GM18502 (cell line): ENCODE measurements around the gene COP1.

Experiments
- ATAC-seq: cut with Tn5 transposase; IDR thresholded peaks from one replicate; pipeline ENCODE4 v1.9.1; 2021; ENCODE audit warnings: mild to moderate bottlenecking; ENCODE audit not compliant: unreplicated experiment, poor library complexity

Gene COP1

DNA sequence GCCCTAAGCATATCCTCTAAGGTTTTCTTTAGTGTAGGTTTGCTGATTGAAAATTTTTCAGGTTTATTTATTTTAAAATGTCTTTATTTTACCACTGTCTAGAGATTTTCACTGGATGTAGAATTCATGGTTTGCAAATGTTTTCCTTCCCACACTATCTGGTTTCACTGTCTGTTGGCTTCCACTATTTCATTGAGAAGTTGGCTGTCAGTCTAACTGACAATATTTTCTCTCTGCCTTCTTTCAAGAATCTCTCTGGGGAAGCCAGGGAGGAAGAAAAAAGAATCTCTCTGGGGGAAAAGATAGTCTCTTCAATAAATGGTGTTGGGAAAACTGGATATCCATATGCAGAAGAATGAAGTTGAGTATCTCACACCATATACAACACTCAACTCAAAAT, 226.0 kb downstream of the COP1 start:
- no peak for ATAC-seq

DNA sequence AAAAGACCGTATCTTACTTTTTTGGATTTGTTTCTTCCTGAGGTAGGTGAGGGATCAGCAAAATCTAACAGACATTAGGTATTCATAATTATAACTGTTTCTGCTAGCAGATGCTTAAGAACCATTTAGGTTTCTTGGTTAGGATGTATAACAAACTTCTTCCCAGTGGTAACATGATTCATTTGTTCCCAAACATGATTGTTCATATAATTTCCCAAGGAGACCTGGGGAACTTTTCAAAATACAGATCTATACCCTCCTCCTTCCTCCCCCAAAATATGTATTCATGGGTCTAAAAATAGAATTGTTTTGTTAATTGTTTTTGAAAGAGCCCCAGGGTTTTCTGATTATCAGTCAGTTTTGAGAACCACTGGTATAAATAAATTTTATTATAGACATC, 228.2 kb downstream of the COP1 start:
- no peak for ATAC-seq

- ATAC-seq = no peak
These were observed 228.6 kb downstream of the COP1 start for GRCh38 chr1:175978476-175978875.

GRCh38 chr1:175976865-175977642, 230.0 kb downstream of the COP1 start:
- no peak for ATAC-seq

DNA sequence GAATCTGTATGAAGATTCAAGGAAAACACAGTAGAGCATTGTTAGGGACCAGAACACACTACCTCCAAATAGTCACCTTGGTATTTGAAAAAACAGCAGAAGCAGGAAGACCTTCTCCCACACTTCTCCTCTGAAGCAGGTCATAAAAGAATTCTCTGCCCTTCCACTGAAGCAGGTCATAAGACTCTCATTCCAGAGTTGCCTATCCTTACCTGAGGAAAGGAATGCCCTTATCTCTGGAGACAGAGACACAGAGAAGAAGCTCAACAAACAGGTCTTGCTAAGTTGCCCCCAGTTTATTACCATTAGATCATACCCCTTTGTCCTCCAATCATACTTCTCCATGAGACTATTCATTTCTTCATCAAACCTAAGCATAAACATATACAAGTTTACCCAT, 237.9 kb downstream of the COP1 start:
- ATAC-seq = no peak

- ATAC-seq = no peak
These were observed 238.5 kb downstream of the COP1 start for GRCh38 chr1:175968486-175969172.

- no peak for ATAC-seq
These were observed 243.3 kb downstream of the COP1 start for GRCh38 chr1:175963740-175964139.

- no peak for ATAC-seq
These were observed 246.9 kb downstream of the COP1 start for GRCh38 chr1:175960169-175960568.

DNA sequence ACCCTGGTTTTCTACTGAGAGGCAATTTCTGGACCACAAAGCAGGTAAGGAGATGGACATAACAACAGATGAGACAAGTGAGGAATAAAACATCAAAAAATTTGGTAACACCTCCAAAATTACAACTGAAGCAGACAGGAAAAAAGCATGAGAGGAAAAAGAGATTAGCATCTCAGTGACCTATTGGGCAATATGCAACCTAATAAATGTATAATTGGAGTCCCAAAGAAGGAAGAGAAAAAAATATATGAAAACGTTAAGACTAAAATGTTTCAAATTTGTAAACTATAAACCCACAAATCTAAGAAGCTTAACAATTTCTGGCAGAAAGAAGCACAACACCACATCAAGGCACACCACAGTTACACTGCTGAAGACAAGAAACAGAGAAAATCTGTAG, 255.5 kb downstream of the COP1 start:
- no peak for ATAC-seq

DNA sequence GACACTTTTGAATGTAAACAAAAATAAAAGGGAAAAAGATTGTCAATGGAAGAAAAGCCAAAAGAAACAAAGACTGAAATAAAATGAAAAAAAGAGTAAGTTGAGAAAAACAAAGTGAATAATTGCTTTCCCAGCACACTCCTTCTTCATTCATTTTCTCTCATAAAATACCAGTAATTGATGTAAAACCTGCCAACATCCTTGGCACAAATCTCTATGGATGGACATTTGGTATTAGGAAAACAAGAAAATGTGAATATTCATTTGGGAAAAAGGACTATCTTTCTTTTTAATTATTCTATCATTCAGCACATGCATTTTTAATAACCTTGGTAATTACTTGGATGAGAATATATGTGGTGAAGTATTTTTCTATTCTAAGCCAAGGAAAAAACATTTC, 259.3 kb downstream of the COP1 start:
- ATAC-seq = no peak

DNA sequence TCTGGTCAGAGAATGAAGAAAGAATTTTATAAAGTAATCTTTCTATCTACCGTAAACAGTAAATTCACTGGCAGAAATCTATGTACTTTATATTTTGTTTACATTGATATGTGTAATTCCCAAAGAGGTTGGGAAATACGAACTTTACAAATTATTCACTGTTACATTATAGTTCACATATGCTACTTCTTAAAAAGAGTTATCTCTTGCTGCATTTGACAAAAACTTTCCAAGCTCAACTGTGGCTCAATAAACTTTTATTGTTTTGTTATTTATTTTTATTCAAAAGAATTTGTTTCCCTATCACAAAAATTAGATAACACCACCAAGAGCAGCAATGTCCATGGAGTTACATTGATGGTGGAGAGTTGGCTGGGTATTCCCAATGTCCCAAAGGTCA, 262.5 kb downstream of the COP1 start:
- no peak for ATAC-seq

GRCh38 chr1:175941164-175941563, 265.9 kb downstream of the COP1 start:
- no peak for ATAC-seq

- no peak for ATAC-seq
These were observed 270.4 kb downstream of the COP1 start for GRCh38 chr1:175936736-175937135.

DNA sequence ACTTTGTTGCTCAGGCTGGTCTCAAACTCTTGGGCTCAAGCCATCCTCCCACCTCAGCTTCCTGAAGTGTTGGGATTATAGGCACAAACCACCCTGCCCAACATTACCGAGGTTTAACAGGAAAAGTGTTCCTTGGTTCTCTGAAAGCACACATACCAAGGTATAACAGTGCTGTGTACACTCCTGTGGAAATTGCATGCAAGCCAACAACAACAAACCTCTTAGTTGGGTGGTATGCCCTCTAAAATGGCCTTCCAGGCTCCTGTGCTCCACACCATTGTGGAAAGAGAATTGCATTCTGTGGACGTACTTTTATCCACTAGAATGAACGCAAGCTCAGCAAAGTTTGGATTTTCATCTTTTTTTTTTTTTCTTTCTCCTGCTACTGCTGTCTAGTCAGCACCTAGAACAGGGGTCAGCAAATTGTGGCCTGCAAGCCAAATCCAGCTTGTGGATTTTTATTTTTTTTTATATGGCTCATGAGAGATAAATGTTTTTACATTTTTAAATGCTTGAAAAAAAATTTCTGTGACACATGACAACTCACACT, 271.4 kb downstream of the COP1 start:
- no peak for ATAC-seq

- no peak for ATAC-seq
These were observed 271.9 kb downstream of the COP1 start for GRCh38 chr1:175935166-175935565.

- ATAC-seq = no peak
These were observed 273.3 kb downstream of the COP1 start for GRCh38 chr1:175933801-175934200.

DNA sequence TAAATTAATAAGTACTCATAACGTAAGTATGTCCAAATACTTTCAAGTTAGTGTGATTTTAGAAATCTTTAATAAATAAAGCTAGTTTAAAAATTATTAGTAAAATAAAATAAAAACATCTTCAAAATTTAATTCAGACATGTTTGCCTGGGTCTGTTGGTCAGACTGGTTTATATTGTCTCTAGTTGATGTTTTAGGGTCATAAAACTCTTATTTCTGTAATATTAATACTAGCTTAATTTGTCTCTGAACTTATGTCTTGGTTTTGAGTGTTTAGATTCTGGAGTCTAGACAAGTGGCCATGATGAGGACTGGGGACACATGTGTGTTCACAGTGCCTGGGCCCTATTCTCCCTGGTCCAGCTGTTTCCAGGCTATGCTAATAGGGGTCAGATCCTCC, 279.1 kb downstream of the COP1 start:
- ATAC-seq = no peak

DNA sequence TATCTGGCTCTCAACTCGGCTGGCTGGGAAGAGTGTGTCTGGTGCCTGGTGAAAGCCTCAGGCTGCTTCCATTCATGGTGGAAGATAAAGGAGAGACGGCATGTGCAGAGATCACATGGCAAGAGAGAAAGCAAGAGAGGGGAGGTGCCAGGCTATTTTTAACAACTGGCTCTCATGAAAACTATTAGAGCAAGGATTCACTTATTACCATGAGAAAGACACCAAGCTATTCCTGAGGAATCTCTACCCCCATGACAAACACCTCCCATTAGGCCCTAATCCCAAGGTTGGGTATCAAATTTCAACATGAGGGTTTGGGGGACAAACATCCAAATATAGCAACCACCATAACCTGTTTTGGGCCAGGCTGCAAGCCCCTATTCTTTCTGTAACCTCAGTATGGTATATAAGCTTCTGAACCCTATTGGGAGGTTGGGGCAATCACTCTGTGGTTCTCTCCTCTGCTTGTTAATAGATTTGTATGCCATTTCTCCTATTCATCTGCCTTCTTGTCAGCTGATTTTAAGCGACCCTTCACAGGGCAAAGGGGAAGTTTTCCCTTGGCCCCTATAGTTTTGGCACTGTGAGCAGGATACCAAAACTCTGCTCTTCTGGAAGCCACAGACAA, 284.7 kb downstream of the COP1 start:
- ATAC-seq = no peak

DNA sequence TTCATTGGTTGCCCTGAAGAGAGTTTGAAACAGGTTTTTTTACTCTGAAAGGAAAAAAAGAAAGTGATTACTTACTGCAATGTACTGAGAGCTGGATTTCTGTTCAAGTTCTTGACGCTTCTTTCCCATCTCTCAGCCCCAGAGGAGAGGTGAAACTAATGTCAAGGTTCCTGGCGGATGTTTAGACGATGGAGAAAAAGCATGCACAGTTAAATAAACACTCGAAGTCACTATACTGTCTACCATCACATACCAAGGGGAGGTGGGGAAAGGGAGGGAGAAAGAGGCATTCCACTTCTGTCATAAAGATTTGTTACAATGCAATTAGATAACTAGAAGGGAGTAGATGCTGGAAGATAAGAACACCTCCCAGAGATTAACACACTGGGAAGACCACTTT, 286.7 kb downstream of the COP1 start:
- ATAC-seq = no peak

- ATAC-seq = no peak
These were observed 288.1 kb downstream of the COP1 start for GRCh38 chr1:175919001-175919400.

DNA sequence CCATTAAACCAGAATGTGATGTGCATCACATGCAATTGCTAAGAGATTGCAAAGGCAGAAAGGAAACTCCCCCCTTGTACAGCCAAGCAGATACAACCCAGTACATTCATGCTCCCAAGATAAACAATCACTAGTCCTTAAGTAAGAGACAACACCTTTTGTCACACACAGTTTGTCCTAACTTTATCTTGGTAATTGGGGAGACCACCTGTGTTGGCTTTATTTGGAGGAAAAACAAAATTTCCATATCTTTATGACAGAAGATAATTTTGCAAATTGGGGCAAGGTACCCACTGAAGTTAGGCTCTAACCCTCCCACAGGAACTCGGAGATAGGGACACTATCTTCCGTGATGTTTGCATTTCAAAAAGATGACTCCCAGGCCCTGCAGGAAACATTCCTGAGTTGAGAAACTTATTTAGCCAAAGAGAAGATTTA, 288.7 kb downstream of the COP1 start:
- ATAC-seq = no peak
